HG02610 (cell line): ENCODE data around the gene GRIA2.

Experiments used
- ATAC-seq: cut with Tn5 transposase; IDR thresholded peaks from one replicate; pipeline ENCODE4 v1.9.1; 2021; ENCODE audit warnings: mild to moderate bottlenecking, moderate library complexity; ENCODE audit not compliant: unreplicated experiment

GRIA2 gene

DNA sequence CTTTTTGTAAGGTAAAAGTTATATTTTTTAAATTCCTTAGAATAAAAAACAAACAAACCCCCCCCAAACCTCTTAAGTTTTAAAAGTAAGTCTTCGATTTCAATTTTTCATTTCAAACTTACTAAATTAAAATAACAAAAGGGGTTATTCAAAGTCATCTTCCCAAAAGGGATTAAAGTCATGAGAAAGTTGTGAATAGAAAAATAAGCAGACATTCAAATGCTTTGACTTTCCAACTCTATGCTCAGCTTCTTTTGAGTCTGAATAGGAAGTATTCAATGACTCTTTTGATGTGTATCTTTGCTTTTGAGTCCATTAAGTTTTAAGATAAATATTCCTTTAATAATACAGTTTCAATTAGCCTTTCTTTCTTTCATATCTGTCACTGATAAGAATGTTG lies 138.3 kb downstream of the GRIA2 start:
- no peak for ATAC-seq

DNA sequence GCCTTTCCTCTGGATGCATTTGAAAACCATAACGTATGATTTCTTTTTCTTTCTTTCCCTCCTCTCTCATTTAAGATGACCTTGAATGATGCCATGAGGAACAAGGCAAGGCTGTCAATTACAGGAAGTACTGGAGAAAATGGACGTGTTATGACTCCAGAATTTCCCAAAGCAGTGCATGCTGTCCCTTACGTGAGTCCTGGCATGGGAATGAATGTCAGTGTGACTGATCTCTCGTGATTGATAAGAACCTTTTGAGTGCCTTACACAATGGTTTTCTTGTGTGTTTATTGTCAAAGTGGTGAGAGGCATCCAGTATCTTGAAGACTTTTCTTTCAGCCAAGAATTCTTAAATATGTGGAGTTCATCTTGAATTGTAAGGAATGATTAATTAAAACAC lies 142.8 kb downstream of the GRIA2 start:
- no peak for ATAC-seq

DNA sequence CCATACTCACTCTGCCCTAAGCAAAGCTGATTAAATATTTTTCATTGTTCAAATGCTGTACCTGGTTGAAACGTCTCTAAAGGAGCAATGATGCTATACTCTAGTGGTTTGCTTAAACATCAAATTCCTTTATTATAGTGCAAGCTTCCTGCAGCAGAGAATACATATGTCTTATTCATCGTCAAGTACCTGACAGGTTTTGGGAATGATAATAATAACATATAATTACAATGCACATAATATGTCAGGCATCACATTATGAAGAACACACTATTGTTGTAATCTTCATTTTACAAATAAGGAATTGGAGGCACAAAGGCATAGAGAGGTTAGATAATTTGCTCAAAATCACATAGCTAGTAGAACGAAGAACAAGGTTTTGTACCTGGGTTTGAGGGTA lies 151.6 kb downstream of the GRIA2 start:
- ATAC-seq: no peak

DNA sequence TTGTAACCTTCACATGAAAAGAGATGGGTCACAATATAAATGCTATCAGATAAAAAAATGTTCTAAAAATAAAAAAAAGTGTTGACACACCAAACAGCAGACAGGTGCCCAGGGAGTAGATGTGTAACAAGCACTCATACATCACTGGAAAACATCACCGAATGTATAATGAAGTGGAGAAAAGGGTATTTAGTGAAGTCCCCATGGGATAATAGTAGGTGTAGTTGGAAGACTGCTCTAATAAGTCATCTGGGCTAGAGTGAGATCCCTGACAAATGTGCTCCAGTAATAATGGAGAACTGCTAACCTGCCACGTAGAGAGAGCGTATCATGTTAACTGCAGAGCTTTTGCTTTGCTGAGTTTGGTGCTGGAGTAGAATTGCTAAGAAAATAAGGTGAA lies 152.0 kb downstream of the GRIA2 start:
- ATAC-seq: no peak

DNA sequence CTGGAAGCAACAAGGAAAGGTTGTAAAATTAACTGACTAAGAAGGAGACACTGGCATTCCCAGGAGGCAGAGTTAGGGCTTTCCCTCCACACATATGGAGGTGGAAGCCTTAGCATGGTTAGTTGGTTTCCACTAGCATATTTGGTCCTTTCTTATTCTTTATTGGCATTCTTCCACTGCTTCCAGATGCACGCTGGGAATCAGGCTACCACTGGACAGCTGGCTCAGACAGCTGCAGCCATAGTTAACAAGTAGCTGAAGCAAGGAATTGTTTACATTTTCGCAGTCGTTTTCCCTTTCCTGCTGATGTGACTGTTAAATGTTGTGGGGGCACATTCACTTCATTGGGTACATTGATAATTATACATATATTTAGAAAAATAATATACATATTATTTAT lies 169.2 kb downstream of the GRIA2 start:
- no peak for ATAC-seq

DNA sequence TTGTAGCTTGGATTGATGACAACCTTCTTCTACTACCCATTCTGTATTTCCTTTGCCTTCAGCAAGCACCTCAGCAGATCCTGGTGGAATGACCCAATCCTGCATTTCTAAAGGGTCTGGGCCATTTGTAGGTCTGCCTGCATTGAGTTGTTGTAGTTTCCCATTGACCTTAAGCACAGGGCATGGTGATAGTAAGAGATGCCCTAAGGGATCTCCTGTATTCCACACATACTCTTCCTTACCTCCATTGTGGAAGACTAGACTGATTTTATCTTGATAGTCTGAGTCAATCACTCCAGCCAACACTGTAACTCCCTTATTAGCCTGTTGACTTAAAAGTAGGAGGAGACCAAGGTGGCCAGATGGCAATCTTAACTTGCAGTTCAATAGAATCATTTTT lies 184.5 kb downstream of the GRIA2 start:
- ATAC-seq: no peak
